ENCODE results near the gene RETREG1.

Gene RETREG1

DNA sequence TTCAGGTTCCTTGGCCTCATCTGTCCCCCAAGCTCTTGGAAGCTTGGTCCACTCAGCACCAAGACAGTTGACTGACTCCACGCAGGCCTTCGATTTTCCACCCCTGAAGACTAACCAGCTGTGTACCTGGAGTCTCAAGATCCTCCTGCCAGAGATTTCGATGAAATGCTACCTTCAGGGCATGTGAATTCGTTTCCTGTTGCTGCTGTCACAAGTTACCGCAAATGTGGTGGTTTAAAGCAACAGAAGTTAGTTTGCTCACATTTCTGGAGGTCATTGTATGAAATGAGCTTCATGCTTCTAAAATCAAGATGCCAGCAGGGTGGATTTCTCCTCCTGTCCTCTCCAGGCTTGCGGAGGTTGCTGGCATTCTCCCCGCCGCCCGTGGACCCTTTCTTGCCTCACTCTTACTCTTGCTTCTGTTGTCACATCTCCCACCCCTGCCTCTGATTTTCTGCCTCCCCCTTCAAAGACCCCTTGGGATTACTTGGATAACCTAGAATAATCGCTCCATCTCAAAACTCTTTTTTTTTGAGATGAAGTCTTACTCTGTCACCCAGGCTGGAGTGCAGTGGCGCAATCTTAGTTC lies 27.6 kb upstream of the RETREG1 start:
- Histone ChIP-seq H4K20me1 (ENCODE audit: insufficient read depth, low read length) (no peaks in the 10 kb centered on the region), H3K9ac (ENCODE audit: low read length) (no peak overlapping the region), H3K4me3 (ENCODE audit: low read length) (no peak overlapping the region), H3K36me3 (replicated peaks; ENCODE audit: insufficient read depth, low read length) (no peaks in the 10 kb centered on the region), H2AFZ (ENCODE audit: low read length) (no peak overlapping the region), H3K27me3 (replicated peaks; ENCODE audit: insufficient read depth, low read length) (no peaks in the 10 kb centered on the region), H3K9me2 (replicated peaks; ENCODE audit: insufficient read depth, low read length) (no peaks in the 10 kb centered on the region), H3K9me3 (replicated peaks; ENCODE audit: insufficient read depth, low read length) (no peaks in the 10 kb centered on the region), H3K27ac (ENCODE audit: low read length) (no peak overlapping the region), H3K4me2 (ENCODE audit: low read depth, low read length) (no peak overlapping the region), H3K4me1 (ENCODE audit: low read length) (no peaks in the 10 kb centered on the region), H3F3A (ENCODE audit: insufficient read depth, low read length) (no peaks in the 10 kb centered on the region), H3K79me2 (ENCODE audit: low read length) (no peaks in the 10 kb centered on the region)
- TF ChIP-seq EZH2phosphoT487 (IDR thresholded peaks at IDR 0.05; ENCODE audit: low read length), result no peak
- no peak for DNase-seq

DNA sequence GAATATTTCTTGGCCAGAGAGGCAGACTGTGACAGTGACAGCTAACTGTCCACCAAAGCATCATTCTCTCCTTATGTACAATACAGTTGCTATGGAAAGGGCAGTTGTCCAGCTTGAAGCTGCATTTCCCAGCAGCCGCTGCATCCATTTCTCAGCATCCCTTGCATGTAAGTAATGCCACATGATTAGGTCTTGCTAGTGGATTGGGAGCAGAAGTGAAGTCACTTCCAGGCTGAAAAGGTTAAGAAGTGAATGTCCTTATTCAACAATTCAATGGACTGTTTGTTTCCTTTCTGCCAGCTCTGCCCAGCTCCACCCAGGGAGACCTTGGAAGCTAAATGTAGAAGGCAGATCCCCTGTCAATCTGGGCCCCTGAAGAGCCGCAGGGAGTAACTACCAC lies 26.1 kb upstream of the RETREG1 start:
- DNase-seq, result no peak
- no peaks in the 10 kb centered on the region for H3K27me3 ChIP-seq (replicated peaks; ENCODE audit: insufficient read depth, low read length)

DNA sequence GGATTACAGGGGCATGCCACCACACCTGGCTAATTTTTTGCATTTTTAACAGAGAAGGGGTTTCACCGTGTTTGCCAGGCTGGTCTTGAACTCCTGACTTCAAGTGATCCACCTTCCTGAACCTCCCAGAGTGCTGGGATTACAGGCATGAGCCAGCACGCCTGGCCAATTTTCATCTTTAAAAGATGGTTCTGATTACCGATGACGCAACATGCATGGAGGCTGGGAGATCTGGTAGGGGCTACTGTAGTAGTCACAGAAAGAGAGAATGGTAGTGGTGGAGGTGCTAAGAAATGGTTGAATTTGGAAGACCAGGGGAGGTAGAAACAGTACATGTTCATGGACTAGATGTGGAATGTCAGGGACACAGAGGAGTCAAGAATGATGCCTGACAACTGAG lies 22.4 kb upstream of the RETREG1 start:
- Histone ChIP-seq H3K4me2 (ENCODE audit: low read depth, low read length) (no peak overlapping the region), H3K36me3 (replicated peaks; ENCODE audit: insufficient read depth, low read length) (no peaks in the 10 kb centered on the region), H3K27ac (ENCODE audit: low read length) (no peak overlapping the region), H3K9me3 (replicated peaks; ENCODE audit: insufficient read depth, low read length) (no peaks in the 10 kb centered on the region), H2AFZ (ENCODE audit: low read length) (no peak overlapping the region), H3K4me1 (ENCODE audit: low read length) (no peaks in the 10 kb centered on the region), H3F3A (ENCODE audit: insufficient read depth, low read length) (no peaks in the 10 kb centered on the region), H3K27me3 (replicated peaks; ENCODE audit: insufficient read depth, low read length) (no peaks in the 10 kb centered on the region), H3K9me2 (replicated peaks; ENCODE audit: insufficient read depth, low read length) (no peaks in the 10 kb centered on the region), H3K9ac (ENCODE audit: low read length) (no peak overlapping the region), H3K79me2 (ENCODE audit: low read length) (no peaks in the 10 kb centered on the region), H4K20me1 (ENCODE audit: insufficient read depth, low read length) (no peaks in the 10 kb centered on the region), H3K4me3 (ENCODE audit: low read length) (no peak overlapping the region)
- no peak for DNase-seq
- no peak for TF ChIP-seq EZH2 (optimal IDR thresholded peaks at IDR 0.05; ENCODE audit: low read depth, low read length)
- TF ChIP-seq, protein P1, sequence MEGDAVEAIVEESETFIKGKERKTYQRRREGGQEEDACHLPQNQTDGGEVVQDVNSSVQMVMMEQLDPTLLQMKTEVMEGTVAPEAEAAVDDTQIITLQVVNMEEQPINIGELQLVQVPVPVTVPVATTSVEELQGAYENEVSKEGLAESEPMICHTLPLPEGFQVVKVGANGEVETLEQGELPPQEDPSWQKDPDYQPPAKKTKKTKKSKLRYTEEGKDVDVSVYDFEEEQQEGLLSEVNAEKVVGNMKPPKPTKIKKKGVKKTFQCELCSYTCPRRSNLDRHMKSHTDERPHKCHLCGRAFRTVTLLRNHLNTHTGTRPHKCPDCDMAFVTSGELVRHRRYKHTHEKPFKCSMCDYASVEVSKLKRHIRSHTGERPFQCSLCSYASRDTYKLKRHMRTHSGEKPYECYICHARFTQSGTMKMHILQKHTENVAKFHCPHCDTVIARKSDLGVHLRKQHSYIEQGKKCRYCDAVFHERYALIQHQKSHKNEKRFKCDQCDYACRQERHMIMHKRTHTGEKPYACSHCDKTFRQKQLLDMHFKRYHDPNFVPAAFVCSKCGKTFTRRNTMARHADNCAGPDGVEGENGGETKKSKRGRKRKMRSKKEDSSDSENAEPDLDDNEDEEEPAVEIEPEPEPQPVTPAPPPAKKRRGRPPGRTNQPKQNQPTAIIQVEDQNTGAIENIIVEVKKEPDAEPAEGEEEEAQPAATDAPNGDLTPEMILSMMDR (IDR thresholded peaks at IDR 0.05; ENCODE audit: low read length), result no peak

More for the DNA sequence above, 26.1 kb upstream of the RETREG1 start:
- H3K79me2 ChIP-seq (ENCODE audit: low read length), result no peaks in the 10 kb centered on the region
- H2AFZ ChIP-seq (ENCODE audit: low read length), result no peak overlapping the region
- no peaks in the 10 kb centered on the region for H4K20me1 ChIP-seq (ENCODE audit: insufficient read depth, low read length)
- H3K36me3 ChIP-seq (replicated peaks; ENCODE audit: insufficient read depth, low read length), result no peaks in the 10 kb centered on the region
- no peaks in the 10 kb centered on the region for H3F3A ChIP-seq (ENCODE audit: insufficient read depth, low read length)
- H3K4me2 ChIP-seq (ENCODE audit: low read depth, low read length), result no peak overlapping the region
- H3K4me1 ChIP-seq (ENCODE audit: low read length), result no peaks in the 10 kb centered on the region
- H3K9me3 ChIP-seq (replicated peaks; ENCODE audit: insufficient read depth, low read length), result no peaks in the 10 kb centered on the region
- no peak overlapping the region for H3K9ac ChIP-seq (ENCODE audit: low read length)
- no peak for TF ChIP-seq EZH2phosphoT487 (IDR thresholded peaks at IDR 0.05; ENCODE audit: low read length)
- TF ChIP-seq, protein P1 (IDR thresholded peaks at IDR 0.05; ENCODE audit: low read length), result no peak
- TF ChIP-seq EZH2 (optimal IDR thresholded peaks at IDR 0.05; ENCODE audit: low read depth, low read length), result no peak
- no peak overlapping the region for H3K27ac ChIP-seq (ENCODE audit: low read length)
- no peak overlapping the region for H3K4me3 ChIP-seq (ENCODE audit: low read length)
- no peaks in the 10 kb centered on the region for H3K9me2 ChIP-seq (replicated peaks; ENCODE audit: insufficient read depth, low read length)

DNA sequence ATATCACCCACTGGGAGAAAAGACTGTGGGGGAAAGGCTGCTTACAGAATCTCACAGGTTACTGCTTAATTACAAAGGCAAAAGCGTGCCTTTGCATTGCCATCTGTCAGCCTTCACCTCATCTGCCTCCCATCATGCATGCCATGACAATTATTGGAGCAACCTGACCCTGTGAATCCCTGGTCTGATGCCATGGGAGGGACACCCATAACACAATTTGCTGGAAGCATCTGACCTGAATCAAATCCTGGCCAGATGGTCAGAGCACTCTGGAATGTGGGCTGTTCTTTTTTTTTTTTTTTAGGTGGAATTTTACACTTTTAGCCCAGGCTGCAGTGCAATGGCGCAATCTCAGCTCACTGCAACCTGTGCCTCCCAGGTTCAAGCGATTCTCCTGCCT lies 11.6 kb upstream of the RETREG1 start:
- no peaks in the 10 kb centered on the region for H3K9me2 ChIP-seq (replicated peaks; ENCODE audit: insufficient read depth, low read length)
- no peak overlapping the region for H3K27ac ChIP-seq (ENCODE audit: low read length)
- H4K20me1 ChIP-seq (ENCODE audit: insufficient read depth, low read length), result no peaks in the 10 kb centered on the region
- no peaks in the 10 kb centered on the region for H3K36me3 ChIP-seq (replicated peaks; ENCODE audit: insufficient read depth, low read length)
- no peaks in the 10 kb centered on the region for H3K27me3 ChIP-seq (replicated peaks; ENCODE audit: insufficient read depth, low read length)
- no peaks in the 10 kb centered on the region for H3K79me2 ChIP-seq (ENCODE audit: low read length)
- no peaks in the 10 kb centered on the region for H3K9me3 ChIP-seq (replicated peaks; ENCODE audit: insufficient read depth, low read length)
- no peak overlapping the region for H3K9ac ChIP-seq (ENCODE audit: low read length)
- H3K4me2 ChIP-seq (ENCODE audit: low read depth, low read length), result no peak overlapping the region
- no peak overlapping the region for H2AFZ ChIP-seq (ENCODE audit: low read length)
- no peak for TF ChIP-seq EZH2phosphoT487 (IDR thresholded peaks at IDR 0.05; ENCODE audit: low read length)
- TF ChIP-seq, protein P1 (IDR thresholded peaks at IDR 0.05; ENCODE audit: low read length), result no peak
- TF ChIP-seq EZH2 (optimal IDR thresholded peaks at IDR 0.05; ENCODE audit: low read depth, low read length), result no peak
- DNase-seq, result no peak
- no peaks in the 10 kb centered on the region for H3F3A ChIP-seq (ENCODE audit: insufficient read depth, low read length)
- no peaks in the 10 kb centered on the region for H3K4me1 ChIP-seq (ENCODE audit: low read length)
- no peak overlapping the region for H3K4me3 ChIP-seq (ENCODE audit: low read length)
